Measurements from ENCODE around the gene CD151. TPM values are rescaled to one million over a fixed set of nuclear protein-coding genes. Genes with fewer than 3 reads are reported as not detected.

CD151 gene
- total RNA-seq, 4 donors from 2014 or later, result 87.6 to 118 (median 94.0) TPM

GRCh38 chr11:827146-827896 lies 5.4 kb upstream of the CD151 start:
- Histone ChIP-seq H3K9me3 (no peaks in the 10 kb centered on the region), H3K27me3 (peaks cover 0 to 85% (median 7%) of the 10 kb centered on the region in 4 donors), H3K36me3 (peaks cover 18 to 38% (median 22%) of the 10 kb centered on the region in 3 donors), H3K4me1 (peaks cover 51 to 87% (median 59%) of the 10 kb centered on the region in 3 donors), H3K4me3 (peak overlapping the region; percentile 26 to 63 (median 48)), H3K27ac (peak overlapping the region; percentile 26 to 80 (median 69))
- no peak for DNase-seq
- intact Hi-C loops (cut with DNase I), result no loop called here
- 12 to 19% methylated on average over 3 to 5 of the region's 66 CpGs for WGBS, 2 donors
- TF ChIP-seq CTCF (IDR thresholded peaks at IDR 0.05), result no peak
- TF ChIP-seq POLR2A (IDR thresholded peaks at IDR 0.05), result peak in 1 of 4 donors; percentile 4

GRCh38 chr11:827897-828192 lies 4.9 kb upstream of the CD151 start, which contains the start of gene CRACR2B:
Gene CRACR2B, plus strand, starts transcription at chr11:827919. Its CDS starts 689 bp downstream, at chr11:828608.
- Histone ChIP-seq H3K4me1 (peaks cover 54 to 86% (median 62%) of the 10 kb centered on the region in 3 donors), H3K27ac (peak within 1 kb of the TSS; percentile 26 to 80 (median 69)), H3K4me3 (peak within 1 kb of the TSS; percentile 26 to 63 (median 48)), H3K27me3 (peaks cover 0 to 88% (median 7%) of the 10 kb centered on the region in 4 donors), H3K36me3 (peaks cover 15 to 33% (median 22%) of the 10 kb centered on the region in 3 donors), H3K9me3 (no peaks in the 10 kb centered on the region)
- no peak for DNase-seq
- WGBS, 2 donors, result no CpG with 5 or more reads among the region's 5 CpGs
- intact Hi-C loops (cut with DNase I), result no loop called here
- TF ChIP-seq CTCF (IDR thresholded peaks at IDR 0.05) (no peak), POLR2A (IDR thresholded peaks at IDR 0.05) (no peak)

- H3K4me1 ChIP-seq, result peaks cover 56 to 92% (median 65%) of the 10 kb centered on the region in 3 donors
- no peak for DNase-seq
- TF ChIP-seq POLR2A (IDR thresholded peaks at IDR 0.05) (no peak), CTCF (IDR thresholded peaks at IDR 0.05) (no peak)
- H3K9me3 ChIP-seq, result no peaks in the 10 kb centered on the region
- H3K4me3 ChIP-seq, result peak overlapping the region in 2 of 4 donors; percentile 45 to 62
- peaks cover 0 to 88% (median 7%) of the 10 kb centered on the region in 4 donors for H3K27me3 ChIP-seq
- H3K27ac ChIP-seq, result peak overlapping the region in 3 of 4 donors; percentile 65 to 80 (median 73)
- WGBS, 2 donors, result 68% methylated on average over 5 of the region's 21 CpGs; no CpG with 5 or more reads in 1 of the 2 donors
- intact Hi-C loops (cut with DNase I), result no loop called here
- H3K36me3 ChIP-seq, result peaks cover 10 to 25% (median 16%) of the 10 kb centered on the region in 3 donors
Observed at GRCh38 chr11:828506-829175, 4.1 kb upstream of the CD151 start.

- DNase-seq, result no peak
- peak overlapping the region; percentile 1 to 62 (median 44) for H3K4me3 ChIP-seq
- intact Hi-C loops (cut with DNase I), result no loop called here
- no peaks in the 10 kb centered on the region for H3K9me3 ChIP-seq
- peak overlapping the region in 3 of 4 donors; percentile 65 to 80 (median 73) for H3K27ac ChIP-seq
- peaks cover 63 to 98% (median 72%) of the 10 kb centered on the region in 3 donors for H3K4me1 ChIP-seq
- TF ChIP-seq POLR2A (IDR thresholded peaks at IDR 0.05) (peak in 1 of 4 donors; percentile 20), CTCF (IDR thresholded peaks at IDR 0.05) (no peak)
- peaks cover 3 to 18% (median 10%) of the 10 kb centered on the region in 3 donors for H3K36me3 ChIP-seq
- peaks cover 0 to 83% (median 7%) of the 10 kb centered on the region in 4 donors for H3K27me3 ChIP-seq
- 10 to 24% methylated on average over 10 to 16 of the region's 40 CpGs for WGBS, 2 donors
Observed at GRCh38 chr11:829176-829846, 3.4 kb upstream of the CD151 start.

All from esophagus squamous epithelium (tissue), 5 donors.